SK-N-SH (cell line): ENCODE data around the gene DYNC2LI1. TPM values are rescaled to one million over a fixed set of nuclear protein-coding genes. Genes with fewer than 3 reads are reported as not detected.
A peak's percentile ranks its signal among the peaks of the same experiment; 100 is the strongest.

Experiments used
- CTCF ChIA-PET: fragments of 300-600, 350-600 bp; formaldehyde crosslinking; extraction: SDS; loops from one replicate; lab custom pipeline; 2021; lab: Yijun Ruan, JAX
- POLR2A ChIA-PET: fragments of 350-600 bp; sonication (Branson Sonifier 250); formaldehyde crosslinking; extraction: SDS; loops from one replicate; lab custom pipeline; 2020; ENCODE audit warnings: antibody characterized with exemption, inconsistent platforms; lab: Yijun Ruan, JAX
- DNase-seq: peaks from one replicate; pipeline ENCODE4 v3.0.0; 2012
- H2AFZ ChIP-seq: fragments of 200-600 bp; sonication (generic); 2 replicates; pipeline ENCODE4 v1.8.1; 2016; ENCODE audit warnings: antibody characterized with exemption, mild to moderate bottlenecking, low read depth
- H3F3A ChIP-seq: fragments of 200-600 bp; sonication (generic); replicated peaks from 2 replicates; pipeline ENCODE3; 2016; ENCODE audit warnings: antibody characterized with exemption, mild to moderate bottlenecking; ENCODE audit not compliant: insufficient read depth
- H3K27ac ChIP-seq, 2 experiments: fragments of 200-500 bp in 1 of 2; fragments of 200-600 bp in 1 of 2; sonication (Bioruptor generic) in 1 of 2; sonication (generic), shearing (Covaris generic) in 1 of 2; 2 replicates each; pipeline versions ENCODE4 v1.5.1 to v1.6.1; 2014 to 2016; ENCODE audit warnings: low read depth in 2 of 2, inconsistent platforms in 1 of 2, low read length in 1 of 2, mild to moderate bottlenecking in 1 of 2, mixed read lengths in 1 of 2
- H3K27me3 ChIP-seq: fragments of 200-600 bp; sonication (generic), shearing (Covaris generic); 2 replicates; pipeline ENCODE4 v1.6.1; 2016; ENCODE audit warnings: mixed run types; ENCODE audit not compliant: insufficient read depth
- H3K36me3 ChIP-seq, 2 experiments: fragments of 200-500 bp in 1 of 2; fragments of 200-600 bp in 1 of 2; sonication (Bioruptor generic) in 1 of 2; sonication (generic) in 1 of 2; replicated peaks in 1 of 2; 2 replicates each; pipeline versions ENCODE3 to v1.5.1; 2014 to 2016; ENCODE audit warnings: low read length in 1 of 2, mild to moderate bottlenecking in 1 of 2; ENCODE audit not compliant: insufficient read depth in 2 of 2, control insufficient read depth in 1 of 2
- H3K4me1 ChIP-seq, 2 experiments: fragments of 200-500 bp in 1 of 2; fragments of 200-600 bp in 1 of 2; sonication (Bioruptor generic) in 1 of 2; sonication (generic), shearing (Covaris generic) in 1 of 2; 2 replicates each; pipeline versions ENCODE4 v1.5.1 to v1.6.1; 2014 to 2016; ENCODE audit warnings: low read depth in 1 of 2, low read length in 1 of 2, mixed run types in 1 of 2; ENCODE audit not compliant: insufficient read depth in 2 of 2, control insufficient read depth in 1 of 2
- H3K4me2 ChIP-seq: fragments of 200-600 bp; sonication (generic), shearing (Covaris generic); 2 replicates; pipeline ENCODE4 v1.6.1; 2017; ENCODE audit warnings: mixed run types
- H3K4me3 ChIP-seq, 2 experiments: fragments of 200-500 bp in 1 of 2; fragments of 200-600 bp in 1 of 2; sonication (Bioruptor generic) in 1 of 2; sonication (generic), shearing (Covaris generic) in 1 of 2; 2 replicates each; pipeline versions ENCODE4 v1.5.1 to v1.8.1; 2014 to 2016; ENCODE audit warnings: low read depth in 2 of 2, inconsistent platforms in 1 of 2, low read length in 1 of 2, mild to moderate bottlenecking in 1 of 2, mixed read lengths in 1 of 2, moderate library complexity in 1 of 2
- H3K79me2 ChIP-seq: fragments of 200-600 bp; sonication (generic); 2 replicates; pipeline ENCODE4 v1.8.1; 2017; ENCODE audit warnings: mild to moderate bottlenecking; ENCODE audit not compliant: insufficient read depth
- H3K9ac ChIP-seq: fragments of 200-600 bp; sonication (generic); 2 replicates; pipeline ENCODE4 v1.6.1; 2017; ENCODE audit warnings: mixed run types
- H3K9me2 ChIP-seq: fragments of 200-600 bp; sonication (generic); 2 replicates; pipeline ENCODE4 v1.6.1; 2017; ENCODE audit warnings: mixed run types
- H3K9me3 ChIP-seq: fragments of 200-600 bp; sonication (generic); 2 replicates; pipeline ENCODE4 v1.6.1; 2017; ENCODE audit warnings: mixed run types, mild to moderate bottlenecking, moderate library complexity
- H4K20me1 ChIP-seq: fragments of 200-600 bp; sonication (generic); 2 replicates; pipeline ENCODE4 v1.6.1; 2017; ENCODE audit warnings: mild to moderate bottlenecking, mixed run types; ENCODE audit not compliant: insufficient read depth
- CHD2 ChIP-seq: fragments of 150-350 bp; IDR thresholded peaks from 2 replicates; pipeline ENCODE4 v1.6.1; 2018; ENCODE audit warnings: low read length; ENCODE audit not compliant: partially characterized antibody
- ELF1 ChIP-seq: IDR thresholded peaks from 2 replicates; pipeline ENCODE4 v1.4.0; 2012
- EP300 ChIP-seq, 2 experiments: IDR thresholded peaks; 2 replicates each; pipeline versions ENCODE4 v1.4.0 to v1.6.1; 2012; ENCODE audit warnings: borderline replicate concordance in 1 of 2, low read depth in 1 of 2, low read length in 1 of 2
- FOSL2 ChIP-seq: IDR thresholded peaks from 2 replicates; pipeline ENCODE4 v1.4.0; 2012; ENCODE audit warnings: low read depth, mild to moderate bottlenecking, moderate library complexity, borderline replicate concordance
- FOXM1 ChIP-seq: IDR thresholded peaks from 2 replicates; pipeline ENCODE4 v1.4.0; 2012; ENCODE audit warnings: low read depth, mild to moderate bottlenecking
- GABPA ChIP-seq: IDR thresholded peaks from 2 replicates; pipeline ENCODE4 v1.4.0; 2012; ENCODE audit warnings: low read depth, mild to moderate bottlenecking
- JUND ChIP-seq: IDR thresholded peaks from 2 replicates; pipeline ENCODE4 v1.4.0; 2012
- MXI1 ChIP-seq: IDR thresholded peaks from 2 replicates; pipeline ENCODE4 v1.6.1; 2012; ENCODE audit warnings: mild to moderate bottlenecking, low read depth, low read length, improper control_type of control experiment
- NFIC ChIP-seq: IDR thresholded peaks from 2 replicates; pipeline ENCODE4 v1.4.0; 2012; ENCODE audit warnings: borderline replicate concordance
- NRF1 ChIP-seq: IDR thresholded peaks from 2 replicates; pipeline ENCODE4 v1.6.1; 2012; ENCODE audit warnings: low read depth, mild to moderate bottlenecking, low read length
- POLR2AphosphoS5 ChIP-seq: IDR thresholded peaks from 2 replicates; pipeline ENCODE4 v1.6.1; 2012; ENCODE audit warnings: low read depth, low read length
- RCOR1 ChIP-seq: fragments of 150-350 bp; IDR thresholded peaks from 2 replicates; pipeline ENCODE4 v1.6.1; 2017; ENCODE audit warnings: antibody characterized with exemption, low read length
- RFX5 ChIP-seq: IDR thresholded peaks from 2 replicates; pipeline ENCODE4 v1.6.1; 2012; ENCODE audit warnings: mild to moderate bottlenecking, improper control_type of control experiment, low read length
- SIN3A ChIP-seq: IDR thresholded peaks from 2 replicates; pipeline ENCODE4 v1.6.1; 2012; ENCODE audit warnings: low read depth, mild to moderate bottlenecking, low read length, moderate library complexity, borderline replicate concordance
- SMC3 ChIP-seq: IDR thresholded peaks from 2 replicates; pipeline ENCODE4 v1.6.1; 2012; ENCODE audit warnings: low read depth, low read length, improper control_type of control experiment
- TAF1 ChIP-seq: IDR thresholded peaks from 2 replicates; pipeline ENCODE4 v1.6.1; 2012; ENCODE audit warnings: low read depth, mild to moderate bottlenecking, low read length, moderate library complexity, borderline replicate concordance
- TCF12 ChIP-seq: IDR thresholded peaks from 2 replicates; pipeline ENCODE4 v1.4.0; 2012
- WGBS: methylation state at CpG from one replicate; pipeline ENCODE4 v1.1.6; 2017; ENCODE audit warnings: low lambda C conversion rate; 5-methylcytosine and 5-hydroxymethylcytosine counted together
- polyA plus RNA-seq, 3 experiments: library from polyadenylated mRNA; depleted of rRNA; stranded (reverse); fragments of >200 nt; gene quantifications; 2 replicates each; pipeline ENCODE4 v1.2.3, GENCODE V29; 2012
- TF ChIP-seq, protein P1 (sequence below): IDR thresholded peaks from 2 replicates; pipeline ENCODE4 v1.4.0; 2012; ENCODE audit warnings: low read depth
- TF ChIP-seq, protein P2 (sequence below): IDR thresholded peaks from 2 replicates; pipeline ENCODE4 v1.6.1; 2012; ENCODE audit warnings: mild to moderate bottlenecking, low read depth, low read length, moderate library complexity
- TF ChIP-seq, protein P3 (sequence below): fragments of 150-350 bp; IDR thresholded peaks from 2 replicates; pipeline ENCODE4 v1.6.1; 2016; ENCODE audit warnings: mild to moderate bottlenecking, low read depth, low read length
- TF ChIP-seq, protein P4 (sequence below): IDR thresholded peaks from 2 replicates; pipeline ENCODE4; 2012

DYNC2LI1 gene
- 20.4 and 26.6 TPM in 2 replicates for polyA plus RNA-seq (2012; rRNA removed)
- polyA plus RNA-seq (2012; cell fraction: cytosol; rRNA removed) = 31.3 and 44.6 TPM in 2 replicates
- polyA plus RNA-seq (2012; cell fraction: nucleus; rRNA removed) = 20.7 and 36.7 TPM in 2 replicates

DNA sequence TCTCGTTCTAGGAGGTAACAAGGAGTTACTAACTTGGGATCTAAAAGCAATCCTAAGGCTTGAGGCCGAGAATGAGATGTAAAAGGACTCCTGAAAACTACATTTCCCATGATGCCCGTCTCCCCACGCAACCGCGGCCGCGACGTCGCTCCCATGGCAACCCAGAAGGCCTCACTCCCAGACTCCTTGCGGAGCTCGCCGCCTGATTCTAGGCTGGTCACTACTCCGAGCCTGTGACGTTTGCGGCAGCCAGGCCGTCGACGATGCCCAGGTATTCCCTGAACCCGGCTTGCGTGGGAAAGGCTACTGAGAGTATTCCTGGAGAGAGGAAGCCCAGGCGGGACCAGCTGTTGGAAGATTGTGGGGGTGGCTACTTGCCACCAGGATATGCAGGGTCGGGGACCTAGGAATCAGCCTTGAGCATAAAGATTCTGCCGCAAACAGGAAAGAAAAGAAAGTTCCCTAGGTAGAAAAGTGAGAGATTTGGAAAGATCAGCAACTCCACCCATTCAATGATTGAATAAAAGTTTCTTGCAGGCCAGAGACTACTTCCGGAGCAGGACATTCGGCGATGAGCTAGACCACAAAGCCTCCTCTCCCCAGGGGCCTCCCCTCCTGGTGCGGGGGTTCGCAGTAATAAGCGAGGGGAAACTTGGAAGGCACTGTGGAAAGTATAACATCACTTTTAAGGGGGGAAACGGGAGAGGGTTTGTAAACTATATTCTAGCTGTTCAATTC, at the start of gene DYNC2LI1:
Gene DYNC2LI1 (plus strand): TSS at position 164 of the 738 bp plus-strand sequence. CDS start 100 bp downstream, at position 264.
- H3K9me2 ChIP-seq = no peaks in the 10 kb centered on the region
- H3K9me3 ChIP-seq = no peaks in the 10 kb centered on the region
- no peaks in the 10 kb centered on the region for H4K20me1 ChIP-seq
- no peaks in the 10 kb centered on the region for H3K27me3 ChIP-seq
- H3K4me2 ChIP-seq = peak within 1 kb of the TSS; percentile 79
- H3K79me2 ChIP-seq = peaks cover 9% of the 10 kb centered on the region
- H3F3A ChIP-seq = peaks cover 4% of the 10 kb centered on the region
- peak; percentile 91 for DNase-seq
- H3K27ac ChIP-seq = peak within 1 kb of the TSS; percentile 86
- peak within 1 kb of the TSS; percentile 94 for H2AFZ ChIP-seq
- ChIA-PET CTCF (interaction anchor here (0.9 to 1.7 kb wide), 7 partner anchors 8 to 270 kb away, joined by 3 to 6 read pairs (median 3); no protein-coding TSS in a partner anchor), POLR2A (interaction anchor here (0.5 to 1.0 kb wide), 3 partner anchors 9 to 137 kb away, joined by 3 to 4 read pairs (median 3); partner anchors contain the start of gene PLEKHH2)
- peak within 1 kb of the TSS; percentile 86 to 87 for H3K4me3 ChIP-seq
- under 1% methylated on average over 31 of the region's 31 CpGs for WGBS
- H3K4me1 ChIP-seq = peaks cover 3 to 4% of the 10 kb centered on the region in 2 experiments; a peak in 2 of 4 replicates
- H3K36me3 ChIP-seq = peaks cover 8 to 13% of the 10 kb centered on the region in 2 experiments
- peak within 1 kb of the TSS; percentile 81 for H3K9ac ChIP-seq
- TF ChIP-seq RCOR1 (peak; percentile 30; the same call in 1 of the 2 replicates), FOXM1 (no peak), GABPA (peak; percentile 58), ELF1 (peak; percentile 42), EP300 (IDR thresholded peaks at IDR 0.05; ENCODE audit: borderline replicate concordance in 1 of 2, low read depth in 1 of 2, low read length in 1 of 2) (no peak), SIN3A (peak; percentile 92), FOSL2 (no peak), MXI1 (peak; percentile 98), POLR2AphosphoS5 (peak; percentile 93), TCF12 (peak; percentile 19; the same call in 1 of the 2 replicates), RFX5 (no peak), JUND (no peak), TAF1 (peak; percentile 76; the same call in 1 of the 2 replicates), SMC3 (no peak), NFIC (no peak), NRF1 (0 out of 2 replicates have a peak, but pooled peaks have one; percentile 13), CHD2 (peak; percentile 84)
- TF ChIP-seq, protein P1, sequence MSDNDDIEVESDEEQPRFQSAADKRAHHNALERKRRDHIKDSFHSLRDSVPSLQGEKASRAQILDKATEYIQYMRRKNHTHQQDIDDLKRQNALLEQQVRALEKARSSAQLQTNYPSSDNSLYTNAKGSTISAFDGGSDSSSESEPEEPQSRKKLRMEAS = peak; percentile 91
- TF ChIP-seq, protein P2, sequence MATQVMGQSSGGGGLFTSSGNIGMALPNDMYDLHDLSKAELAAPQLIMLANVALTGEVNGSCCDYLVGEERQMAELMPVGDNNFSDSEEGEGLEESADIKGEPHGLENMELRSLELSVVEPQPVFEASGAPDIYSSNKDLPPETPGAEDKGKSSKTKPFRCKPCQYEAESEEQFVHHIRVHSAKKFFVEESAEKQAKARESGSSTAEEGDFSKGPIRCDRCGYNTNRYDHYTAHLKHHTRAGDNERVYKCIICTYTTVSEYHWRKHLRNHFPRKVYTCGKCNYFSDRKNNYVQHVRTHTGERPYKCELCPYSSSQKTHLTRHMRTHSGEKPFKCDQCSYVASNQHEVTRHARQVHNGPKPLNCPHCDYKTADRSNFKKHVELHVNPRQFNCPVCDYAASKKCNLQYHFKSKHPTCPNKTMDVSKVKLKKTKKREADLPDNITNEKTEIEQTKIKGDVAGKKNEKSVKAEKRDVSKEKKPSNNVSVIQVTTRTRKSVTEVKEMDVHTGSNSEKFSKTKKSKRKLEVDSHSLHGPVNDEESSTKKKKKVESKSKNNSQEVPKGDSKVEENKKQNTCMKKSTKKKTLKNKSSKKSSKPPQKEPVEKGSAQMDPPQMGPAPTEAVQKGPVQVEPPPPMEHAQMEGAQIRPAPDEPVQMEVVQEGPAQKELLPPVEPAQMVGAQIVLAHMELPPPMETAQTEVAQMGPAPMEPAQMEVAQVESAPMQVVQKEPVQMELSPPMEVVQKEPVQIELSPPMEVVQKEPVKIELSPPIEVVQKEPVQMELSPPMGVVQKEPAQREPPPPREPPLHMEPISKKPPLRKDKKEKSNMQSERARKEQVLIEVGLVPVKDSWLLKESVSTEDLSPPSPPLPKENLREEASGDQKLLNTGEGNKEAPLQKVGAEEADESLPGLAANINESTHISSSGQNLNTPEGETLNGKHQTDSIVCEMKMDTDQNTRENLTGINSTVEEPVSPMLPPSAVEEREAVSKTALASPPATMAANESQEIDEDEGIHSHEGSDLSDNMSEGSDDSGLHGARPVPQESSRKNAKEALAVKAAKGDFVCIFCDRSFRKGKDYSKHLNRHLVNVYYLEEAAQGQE = no peak
- TF ChIP-seq, protein P3, sequence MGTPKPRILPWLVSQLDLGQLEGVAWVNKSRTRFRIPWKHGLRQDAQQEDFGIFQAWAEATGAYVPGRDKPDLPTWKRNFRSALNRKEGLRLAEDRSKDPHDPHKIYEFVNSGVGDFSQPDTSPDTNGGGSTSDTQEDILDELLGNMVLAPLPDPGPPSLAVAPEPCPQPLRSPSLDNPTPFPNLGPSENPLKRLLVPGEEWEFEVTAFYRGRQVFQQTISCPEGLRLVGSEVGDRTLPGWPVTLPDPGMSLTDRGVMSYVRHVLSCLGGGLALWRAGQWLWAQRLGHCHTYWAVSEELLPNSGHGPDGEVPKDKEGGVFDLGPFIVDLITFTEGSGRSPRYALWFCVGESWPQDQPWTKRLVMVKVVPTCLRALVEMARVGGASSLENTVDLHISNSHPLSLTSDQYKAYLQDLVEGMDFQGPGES = no peak
- TF ChIP-seq, protein P4, sequence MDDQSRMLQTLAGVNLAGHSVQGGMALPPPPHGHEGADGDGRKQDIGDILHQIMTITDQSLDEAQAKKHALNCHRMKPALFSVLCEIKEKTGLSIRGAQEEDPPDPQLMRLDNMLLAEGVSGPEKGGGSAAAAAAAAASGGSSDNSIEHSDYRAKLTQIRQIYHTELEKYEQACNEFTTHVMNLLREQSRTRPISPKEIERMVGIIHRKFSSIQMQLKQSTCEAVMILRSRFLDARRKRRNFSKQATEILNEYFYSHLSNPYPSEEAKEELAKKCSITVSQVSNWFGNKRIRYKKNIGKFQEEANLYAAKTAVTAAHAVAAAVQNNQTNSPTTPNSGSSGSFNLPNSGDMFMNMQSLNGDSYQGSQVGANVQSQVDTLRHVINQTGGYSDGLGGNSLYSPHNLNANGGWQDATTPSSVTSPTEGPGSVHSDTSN = no peak; the same call in 1 of the 2 replicates
